Stimulated activated CD8-positive, alpha-beta memory T cell treated with anti-CD3 and anti-CD28 coated beads, Interleukin-7, amount 100 ng/mL, for 4 hours (primary cell): ENCODE results near the gene RREB1.

Experiments
- DNase-seq, 2 donors: peaks; one replicate each; pipeline ENCODE4 v3.0.0-alpha.2; 2020; ENCODE audit warnings: low read depth in 2 of 2

The RREB1 gene

GRCh38 chr6:7243179-7243981 lies 135.6 kb downstream of the RREB1 start:
- DNase-seq: peak in 1 of 2 donors; percentile 24

- no peak for DNase-seq
Measured at GRCh38 chr6:7245668-7246393, 138.1 kb downstream of the RREB1 start.

- DNase-seq: no peak
Measured at GRCh38 chr6:7246401-7247178, 138.8 kb downstream of the RREB1 start.

GRCh38 chr6:7247179-7247456 lies 139.4 kb downstream of the RREB1 start:
- no peak for DNase-seq

- no peak for DNase-seq
Measured at GRCh38 chr6:7247828-7248227, 140.1 kb downstream of the RREB1 start.

- no peak for DNase-seq
Measured at GRCh38 chr6:7249391-7249790, 141.6 kb downstream of the RREB1 start.

- DNase-seq: no peak
Measured at GRCh38 chr6:7249946-7250643, 142.3 kb downstream of the RREB1 start.

GRCh38 chr6:7250812-7251211 lies 143.1 kb downstream of the RREB1 start:
- no peak for DNase-seq

GRCh38 chr6:7251646-7252260 lies 144.0 kb downstream of the RREB1 start:
- no peak for DNase-seq

- DNase-seq: no peak
Measured at GRCh38 chr6:7252390-7252789, 144.6 kb downstream of the RREB1 start.

- no peak for DNase-seq
Measured at GRCh38 chr6:7254980-7255835, 147.4 kb downstream of the RREB1 start.

- no peak for DNase-seq
Measured at GRCh38 chr6:7255918-7256317, 148.2 kb downstream of the RREB1 start.

GRCh38 chr6:7256785-7257184 lies 149.0 kb downstream of the RREB1 start:
- no peak for DNase-seq

- no peak for DNase-seq
Measured at GRCh38 chr6:7257521-7258230, 149.9 kb downstream of the RREB1 start.

- no peak for DNase-seq
Measured at GRCh38 chr6:7258231-7258763, 150.5 kb downstream of the RREB1 start.

GRCh38 chr6:7260291-7261031 lies 152.7 kb downstream of the RREB1 start:
- DNase-seq: no peak

GRCh38 chr6:7261032-7261841 lies 153.5 kb downstream of the RREB1 start:
- DNase-seq: peak in 1 of 2 donors; percentile 10

GRCh38 chr6:7261852-7262461 lies 154.2 kb downstream of the RREB1 start:
- no peak for DNase-seq
